Neural progenitor cell (in vitro differentiated cells): ENCODE data around the gene PIK3C3. TPM values are rescaled to one million over a fixed set of nuclear protein-coding genes. Genes with fewer than 3 reads are reported as not detected.

Experiments used
- DNase-seq: peaks from one replicate; pipeline ENCODE4 v3.0.0-alpha.2; 2016; ENCODE audit warnings: low spot score
- H2AFZ ChIP-seq: fragments of 200-600 bp; sonication (generic); replicated peaks from 2 replicates; pipeline ENCODE4 v1.6.1; 2016; ENCODE audit warnings: antibody characterized with exemption
- H3F3A ChIP-seq: fragments of 200-600 bp; sonication (generic); 2 replicates; pipeline ENCODE4 v1.6.1; 2016; ENCODE audit warnings: antibody characterized with exemption, low read depth
- H3K27ac ChIP-seq: fragments of 200-600 bp; sonication (generic); 2 replicates; pipeline ENCODE4 v1.5.1; 2016; ENCODE audit warnings: mild to moderate bottlenecking
- H3K27me3 ChIP-seq: fragments of 200-600 bp; sonication (generic); 2 replicates; pipeline ENCODE4 v1.6.1; 2016; ENCODE audit warnings: mild to moderate bottlenecking, moderate library complexity
- H3K36me3 ChIP-seq: fragments of 200-600 bp; sonication (generic); 2 replicates; pipeline ENCODE4 v1.5.1; 2016
- H3K4me1 ChIP-seq: fragments of 200-600 bp; sonication (generic); 2 replicates; pipeline ENCODE4 v1.6.1; 2016; ENCODE audit warnings: mixed run types
- H3K4me2 ChIP-seq: fragments of 200-600 bp; sonication (generic); 2 replicates; pipeline ENCODE4 v1.6.1; 2016
- H3K4me3 ChIP-seq: fragments of 200-600 bp; sonication (generic); 2 replicates; pipeline ENCODE4 v1.5.1; 2016
- H3K79me2 ChIP-seq: fragments of 200-600 bp; sonication (generic); 2 replicates; pipeline ENCODE4 v1.6.1; 2016; ENCODE audit warnings: low read depth
- H3K9ac ChIP-seq: fragments of 200-600 bp; sonication (generic); 2 replicates; pipeline ENCODE4 v1.6.1; 2016
- H3K9me3 ChIP-seq: fragments of 200-600 bp; sonication (generic); 2 replicates; pipeline ENCODE4 v1.5.1; 2016; ENCODE audit warnings: low read depth
- H4K20me1 ChIP-seq: fragments of 200-600 bp; sonication (generic); 2 replicates; pipeline ENCODE4 v1.6.1; 2016; ENCODE audit warnings: low read depth
- H3K27ac Mint-ChIP-seq: 3 replicates; pipeline ENCODE4 v1.8.0; 2021; ENCODE audit warnings: mixed read lengths
- H3K27me3 Mint-ChIP-seq: 2 replicates; pipeline ENCODE4 v1.8.0; 2022; ENCODE audit warnings: low read depth, mild to moderate bottlenecking, inconsistent platforms, moderate library complexity, mixed read lengths; ENCODE audit not compliant: insufficient read depth
- H3K36me3 Mint-ChIP-seq: 3 replicates; pipeline ENCODE4 v1.8.0; 2021; ENCODE audit warnings: mixed read lengths
- H3K4me1 Mint-ChIP-seq: 3 replicates; pipeline ENCODE4 v1.8.0; 2021; ENCODE audit warnings: mixed read lengths
- H3K4me3 Mint-ChIP-seq: 3 replicates; pipeline ENCODE4 v1.8.0; 2021; ENCODE audit warnings: mild to moderate bottlenecking, moderate library complexity, mixed read lengths
- H3K9me3 Mint-ChIP-seq: 3 replicates; pipeline ENCODE4 v1.8.0; 2020; ENCODE audit warnings: mixed read lengths
- CTCF ChIP-seq: fragments of 200-600 bp; sonication (generic); IDR thresholded peaks from 2 replicates; pipeline ENCODE4 v1.5.1; 2017; ENCODE audit warnings: antibody characterized with exemption, mild to moderate bottlenecking
- EZH2 ChIP-seq: fragments of 200-600 bp; sonication (generic); IDR thresholded peaks from 2 replicates; pipeline ENCODE4 v1.6.1; 2017; ENCODE audit warnings: antibody characterized with exemption, mild to moderate bottlenecking, moderate library complexity
- EZH2phosphoT487 ChIP-seq: fragments of 200-600 bp; sonication (generic); IDR thresholded peaks from 2 replicates; pipeline ENCODE4 v1.6.1; 2017; ENCODE audit warnings: antibody characterized with exemption
- total RNA-seq: library from RNA; depleted of rRNA; stranded (reverse); fragments of >200 nt; gene quantifications from 2 replicates; pipeline ENCODE4 v1.2.3, GENCODE V29; 2015; ENCODE audit warnings: low replicate concordance

Gene PIK3C3
- total RNA-seq, 1 donor from 2014 or later = 87.0 TPM

GRCh38 chr18:42032447-42032846 lies 77.4 kb downstream of the PIK3C3 start:
- H3K9ac ChIP-seq = no peak overlapping the region
- H3K9me3 ChIP-seq = no peaks in the 10 kb centered on the region
- no peaks in the 10 kb centered on the region for H3K36me3 ChIP-seq
- H2AFZ ChIP-seq = no peak overlapping the region
- H3K27me3 ChIP-seq = no peaks in the 10 kb centered on the region
- no peaks in the 10 kb centered on the region for H3K4me1 ChIP-seq
- Mint-ChIP-seq H3K4me1 (no peaks in the 10 kb centered on the region), H3K9me3 (no peaks in the 10 kb centered on the region), H3K27ac (no peak overlapping the region), H3K4me3 (no peak overlapping the region), H3K36me3 (peaks cover 18% of the 10 kb centered on the region), H3K27me3 (no peaks in the 10 kb centered on the region)
- no peaks in the 10 kb centered on the region for H3K79me2 ChIP-seq
- TF ChIP-seq EZH2 = no peak
- TF ChIP-seq EZH2phosphoT487 = no peak
- no peak for TF ChIP-seq CTCF
- H3K27ac ChIP-seq = no peak overlapping the region
- no peak for DNase-seq
- H3K4me2 ChIP-seq = no peak overlapping the region
- H3K4me3 ChIP-seq = no peak overlapping the region
- no peaks in the 10 kb centered on the region for H3F3A ChIP-seq
- no peaks in the 10 kb centered on the region for H4K20me1 ChIP-seq

DNA sequence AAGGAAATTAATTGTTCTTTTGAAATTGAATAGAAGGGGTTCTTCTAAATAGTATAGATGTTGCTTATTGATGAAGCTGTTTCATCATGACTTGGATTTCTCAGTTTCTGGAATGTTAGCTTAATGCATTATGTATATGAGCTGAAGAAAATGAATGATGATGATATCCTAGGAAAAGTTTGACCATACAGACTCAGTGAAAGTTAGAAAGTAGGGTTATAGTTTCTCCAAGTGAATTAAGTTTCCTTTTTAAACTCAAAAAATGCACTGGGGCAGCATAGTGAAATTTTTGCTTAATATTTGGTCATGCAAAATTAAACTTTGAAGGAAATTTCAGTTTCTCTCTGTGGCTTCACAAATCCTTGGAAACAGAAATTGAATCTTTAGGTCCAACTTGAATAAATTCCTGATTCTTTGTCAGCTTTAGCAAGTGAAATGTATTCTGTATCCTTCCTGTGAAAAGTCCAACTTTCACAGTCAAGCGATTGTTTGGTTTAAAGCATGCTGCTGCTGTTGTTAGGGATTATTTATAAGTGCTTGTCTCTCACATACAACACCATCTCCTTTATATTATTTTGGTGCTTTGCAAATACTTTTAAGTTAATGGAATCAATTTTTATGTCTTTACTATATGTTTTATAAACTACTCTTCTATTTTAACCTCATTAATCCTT lies 78.2 kb downstream of the PIK3C3 start:
- no peaks in the 10 kb centered on the region for H3K9me3 Mint-ChIP-seq
- Histone ChIP-seq H3K9ac (no peak overlapping the region), H2AFZ (no peak overlapping the region), H4K20me1 (no peaks in the 10 kb centered on the region), H3K9me3 (no peaks in the 10 kb centered on the region), H3K4me3 (no peak overlapping the region), H3K4me2 (no peak overlapping the region), H3K79me2 (no peaks in the 10 kb centered on the region), H3K4me1 (no peaks in the 10 kb centered on the region), H3K27me3 (no peaks in the 10 kb centered on the region), H3K27ac (no peak overlapping the region), H3K36me3 (no peaks in the 10 kb centered on the region), H3F3A (no peaks in the 10 kb centered on the region)
- DNase-seq = no peak
- no peaks in the 10 kb centered on the region for H3K4me1 Mint-ChIP-seq
- peaks cover 20% of the 10 kb centered on the region for H3K36me3 Mint-ChIP-seq
- TF ChIP-seq EZH2phosphoT487 (no peak), EZH2 (no peak), CTCF (no peak)
- no peak overlapping the region for H3K4me3 Mint-ChIP-seq
- no peak overlapping the region for H3K27ac Mint-ChIP-seq
- no peaks in the 10 kb centered on the region for H3K27me3 Mint-ChIP-seq

DNA sequence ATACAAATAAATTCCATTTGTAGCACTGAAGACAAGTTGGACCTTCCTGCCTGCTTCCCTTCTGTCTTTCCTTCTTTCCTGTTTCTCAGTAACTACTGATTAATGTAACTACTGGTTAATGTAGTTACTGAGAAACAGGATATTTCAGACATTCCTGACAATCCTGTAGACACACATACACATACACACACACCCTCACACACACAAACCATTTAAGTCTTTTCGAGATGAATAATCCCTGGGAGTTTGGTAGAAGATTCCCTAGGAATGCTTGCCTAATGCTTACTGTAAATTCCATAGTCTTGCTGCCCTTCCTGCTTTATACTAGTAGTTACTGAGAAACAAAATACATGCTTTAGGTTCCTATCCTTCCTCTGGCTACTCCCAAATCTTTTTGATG lies 83.9 kb downstream of the PIK3C3 start:
- no peak for DNase-seq
- Histone ChIP-seq H3K27me3 (no peaks in the 10 kb centered on the region), H3K79me2 (no peaks in the 10 kb centered on the region), H3K4me1 (no peaks in the 10 kb centered on the region), H3K9ac (no peak overlapping the region), H3K4me3 (no peak overlapping the region), H3K36me3 (no peaks in the 10 kb centered on the region), H3K27ac (no peak overlapping the region), H3K9me3 (no peaks in the 10 kb centered on the region), H3K4me2 (no peak overlapping the region), H3F3A (no peaks in the 10 kb centered on the region), H2AFZ (no peak overlapping the region), H4K20me1 (no peaks in the 10 kb centered on the region)
- H3K4me3 Mint-ChIP-seq = no peak overlapping the region
- no peaks in the 10 kb centered on the region for H3K4me1 Mint-ChIP-seq
- H3K27ac Mint-ChIP-seq = no peak overlapping the region
- peaks cover 21% of the 10 kb centered on the region for H3K36me3 Mint-ChIP-seq
- H3K9me3 Mint-ChIP-seq = no peaks in the 10 kb centered on the region
- TF ChIP-seq EZH2 (no peak), CTCF (no peak), EZH2phosphoT487 (no peak)
- no peaks in the 10 kb centered on the region for H3K27me3 Mint-ChIP-seq
